ENCODE results near the gene ZNF71.
A peak's percentile ranks its signal among the peaks of the same experiment; 100 is the strongest.

Gene ZNF71

GRCh38 chr19:56594783-56595547 is at the start of gene ZNF71:
Gene ZNF71, plus strand, starts transcription at chr19:56595302. Its CDS starts 6,257 bp downstream, at chr19:56601559.
- H3K27me3 ChIP-seq (ENCODE audit: control insufficient read depth in 1 of 2, insufficient read depth in 2 of 2, low read length in 2 of 2) = no peaks in the 10 kb centered on the region
- no peaks in the 10 kb centered on the region for H3K9me3 ChIP-seq (ENCODE audit: control insufficient read depth in 2 of 2, low read length in 2 of 2)
- peaks cover 0 to 7% of the 10 kb centered on the region in 2 donors for H3K36me3 ChIP-seq (ENCODE audit: control insufficient read depth in 2 of 2, insufficient read depth in 2 of 2, low read length in 2 of 2)
- H3K4me3 ChIP-seq (ENCODE audit: low read length in 2 of 2) = peak within 1 kb of the TSS; percentile 86 to 100
- peaks cover 9% of the 10 kb centered on the region for H3K4me1 ChIP-seq (ENCODE audit: control insufficient read depth, insufficient read depth, low read length)
- peak within 1 kb of the TSS; percentile 37 for H3K27ac ChIP-seq (ENCODE audit: low read length)
- H3K9ac ChIP-seq (ENCODE audit: low read length in 2 of 2) = peak within 1 kb of the TSS; percentile 79 to 97

- H3K9me3 ChIP-seq (ENCODE audit: control insufficient read depth in 2 of 2, low read length in 2 of 2) = peaks cover 20 to 44% of the 10 kb centered on the region in 2 donors
- no peak overlapping the region for H3K4me3 ChIP-seq (ENCODE audit: low read length in 2 of 2)
- H3K9ac ChIP-seq (ENCODE audit: low read length in 2 of 2) = no peak overlapping the region
- H3K36me3 ChIP-seq (ENCODE audit: control insufficient read depth in 2 of 2, insufficient read depth in 2 of 2, low read length in 2 of 2) = peaks cover 48 to 58% of the 10 kb centered on the region in 2 donors
- H3K27me3 ChIP-seq (ENCODE audit: control insufficient read depth in 1 of 2, insufficient read depth in 2 of 2, low read length in 2 of 2) = no peaks in the 10 kb centered on the region
- no peak overlapping the region for H3K27ac ChIP-seq (ENCODE audit: low read length)
- H3K4me1 ChIP-seq (ENCODE audit: control insufficient read depth, insufficient read depth, low read length) = no peaks in the 10 kb centered on the region
These were observed 47.6 kb upstream of the ZNF71 start for GRCh38 chr19:56547535-56547934.

- Histone ChIP-seq H3K4me3 (ENCODE audit: low read length in 2 of 2) (peak overlapping the region in 1 of 2 donors; percentile 6), H3K9ac (ENCODE audit: low read length in 2 of 2) (no peak overlapping the region), H3K9me3 (ENCODE audit: control insufficient read depth in 2 of 2, low read length in 2 of 2) (peaks cover 43 to 69% of the 10 kb centered on the region in 2 donors), H3K36me3 (ENCODE audit: control insufficient read depth in 2 of 2, insufficient read depth in 2 of 2, low read length in 2 of 2) (peaks cover 46 to 53% of the 10 kb centered on the region in 2 donors), H3K27me3 (ENCODE audit: control insufficient read depth in 1 of 2, insufficient read depth in 2 of 2, low read length in 2 of 2) (no peaks in the 10 kb centered on the region), H3K4me1 (ENCODE audit: control insufficient read depth, insufficient read depth, low read length) (no peaks in the 10 kb centered on the region), H3K27ac (ENCODE audit: low read length) (no peak overlapping the region)
These were observed 40.7 kb upstream of the ZNF71 start for GRCh38 chr19:56554272-56554869.

- H3K4me3 ChIP-seq (ENCODE audit: low read length in 2 of 2) = peak overlapping the region in 1 of 2 donors; percentile 7
- H3K27me3 ChIP-seq (ENCODE audit: control insufficient read depth in 1 of 2, insufficient read depth in 2 of 2, low read length in 2 of 2) = no peaks in the 10 kb centered on the region
- H3K36me3 ChIP-seq (ENCODE audit: control insufficient read depth in 2 of 2, insufficient read depth in 2 of 2, low read length in 2 of 2) = peaks cover 0 to 2% of the 10 kb centered on the region in 2 donors
- peaks cover 24 to 36% of the 10 kb centered on the region in 2 donors for H3K9me3 ChIP-seq (ENCODE audit: control insufficient read depth in 2 of 2, low read length in 2 of 2)
- no peak overlapping the region for H3K9ac ChIP-seq (ENCODE audit: low read length in 2 of 2)
- no peak overlapping the region for H3K27ac ChIP-seq (ENCODE audit: low read length)
- H3K4me1 ChIP-seq (ENCODE audit: control insufficient read depth, insufficient read depth, low read length) = peaks cover 5% of the 10 kb centered on the region
These were observed 32.3 kb upstream of the ZNF71 start for GRCh38 chr19:56562766-56563165.

GRCh38 chr19:56566904-56567273 is 28.2 kb upstream of the ZNF71 start:
- peak overlapping the region; percentile 79 to 88 for H3K9ac ChIP-seq (ENCODE audit: low read length in 2 of 2)
- peak overlapping the region; percentile 87 to 100 for H3K4me3 ChIP-seq (ENCODE audit: low read length in 2 of 2)
- no peaks in the 10 kb centered on the region for H3K27me3 ChIP-seq (ENCODE audit: control insufficient read depth in 1 of 2, insufficient read depth in 2 of 2, low read length in 2 of 2)
- peak overlapping the region; percentile 75 for H3K27ac ChIP-seq (ENCODE audit: low read length)
- peaks cover 24 to 36% of the 10 kb centered on the region in 2 donors for H3K9me3 ChIP-seq (ENCODE audit: control insufficient read depth in 2 of 2, low read length in 2 of 2)
- peaks cover 11% of the 10 kb centered on the region for H3K4me1 ChIP-seq (ENCODE audit: control insufficient read depth, insufficient read depth, low read length)
- H3K36me3 ChIP-seq (ENCODE audit: control insufficient read depth in 2 of 2, insufficient read depth in 2 of 2, low read length in 2 of 2) = peaks cover 24 to 25% of the 10 kb centered on the region in 2 donors

GRCh38 chr19:56567274-56568120 is 27.6 kb upstream of the ZNF71 start, which contains the start of gene ZNF470:
Gene ZNF470, plus strand, starts transcription at chr19:56567468. Its CDS starts 2,844 bp downstream, at chr19:56570312.
- Histone ChIP-seq H3K27me3 (ENCODE audit: control insufficient read depth in 1 of 2, insufficient read depth in 2 of 2, low read length in 2 of 2) (no peaks in the 10 kb centered on the region), H3K36me3 (ENCODE audit: control insufficient read depth in 2 of 2, insufficient read depth in 2 of 2, low read length in 2 of 2) (peaks cover 26% of the 10 kb centered on the region in 2 donors), H3K27ac (ENCODE audit: low read length) (peak within 1 kb of the TSS; percentile 75), H3K4me3 (ENCODE audit: low read length in 2 of 2) (peak within 1 kb of the TSS; percentile 87 to 100), H3K9me3 (ENCODE audit: control insufficient read depth in 2 of 2, low read length in 2 of 2) (peaks cover 19 to 31% of the 10 kb centered on the region in 2 donors), H3K9ac (ENCODE audit: low read length in 2 of 2) (peak within 1 kb of the TSS; percentile 79 to 88), H3K4me1 (ENCODE audit: control insufficient read depth, insufficient read depth, low read length) (peaks cover 11% of the 10 kb centered on the region)

- Histone ChIP-seq H3K9me3 (ENCODE audit: control insufficient read depth in 2 of 2, low read length in 2 of 2) (peaks cover 36 to 47% of the 10 kb centered on the region in 2 donors), H3K4me3 (ENCODE audit: low read length in 2 of 2) (no peak overlapping the region), H3K27me3 (ENCODE audit: control insufficient read depth in 1 of 2, insufficient read depth in 2 of 2, low read length in 2 of 2) (no peaks in the 10 kb centered on the region), H3K4me1 (ENCODE audit: control insufficient read depth, insufficient read depth, low read length) (peaks cover 8% of the 10 kb centered on the region), H3K36me3 (ENCODE audit: control insufficient read depth in 2 of 2, insufficient read depth in 2 of 2, low read length in 2 of 2) (peaks cover 44 to 66% of the 10 kb centered on the region in 2 donors), H3K27ac (ENCODE audit: low read length) (no peak overlapping the region), H3K9ac (ENCODE audit: low read length in 2 of 2) (no peak overlapping the region)
These were observed 22.5 kb upstream of the ZNF71 start for GRCh38 chr19:56572589-56572988.

GRCh38 chr19:56573914-56574313 is 21.2 kb upstream of the ZNF71 start:
- H3K27me3 ChIP-seq (ENCODE audit: control insufficient read depth in 1 of 2, insufficient read depth in 2 of 2, low read length in 2 of 2) = no peaks in the 10 kb centered on the region
- H3K27ac ChIP-seq (ENCODE audit: low read length) = no peak overlapping the region
- H3K9me3 ChIP-seq (ENCODE audit: control insufficient read depth in 2 of 2, low read length in 2 of 2) = peaks cover 47 to 59% of the 10 kb centered on the region in 2 donors
- H3K4me3 ChIP-seq (ENCODE audit: low read length in 2 of 2) = peak overlapping the region in 1 of 2 donors; percentile 15
- H3K4me1 ChIP-seq (ENCODE audit: control insufficient read depth, insufficient read depth, low read length) = no peaks in the 10 kb centered on the region
- H3K36me3 ChIP-seq (ENCODE audit: control insufficient read depth in 2 of 2, insufficient read depth in 2 of 2, low read length in 2 of 2) = peaks cover 49 to 74% of the 10 kb centered on the region in 2 donors
- no peak overlapping the region for H3K9ac ChIP-seq (ENCODE audit: low read length in 2 of 2)

- Histone ChIP-seq H3K27ac (ENCODE audit: low read length) (no peak overlapping the region), H3K9ac (ENCODE audit: low read length in 2 of 2) (no peak overlapping the region), H3K27me3 (ENCODE audit: control insufficient read depth in 1 of 2, insufficient read depth in 2 of 2, low read length in 2 of 2) (no peaks in the 10 kb centered on the region), H3K36me3 (ENCODE audit: control insufficient read depth in 2 of 2, insufficient read depth in 2 of 2, low read length in 2 of 2) (peaks cover 29 to 52% of the 10 kb centered on the region in 2 donors), H3K4me1 (ENCODE audit: control insufficient read depth, insufficient read depth, low read length) (no peaks in the 10 kb centered on the region), H3K9me3 (ENCODE audit: control insufficient read depth in 2 of 2, low read length in 2 of 2) (peaks cover 59 to 63% of the 10 kb centered on the region in 2 donors), H3K4me3 (ENCODE audit: low read length in 2 of 2) (peak overlapping the region in 1 of 2 donors; percentile 47)
These were observed 17.1 kb upstream of the ZNF71 start for GRCh38 chr19:56577719-56578602.
